SIG-M5 (cell line): Measurements from ENCODE around the gene MTG2.
"Not testable (repeated sequence)": the region's sequence is repeated elsewhere in the genome, so short reads cannot be mapped to it uniquely, and the experiment has no call there.

Experiments used
- DNase-seq: peaks from one replicate; lab custom pipeline; 2025; lab: John Stamatoyannopoulos, UW

MTG2 gene

GRCh38 chr20:62145688-62146018 is 37.2 kb upstream of the MTG2 start:
- DNase-seq, result no peak

GRCh38 chr20:62146019-62146755 is 36.6 kb upstream of the MTG2 start:
- DNase-seq, result no peak

GRCh38 chr20:62147125-62147524 is 35.7 kb upstream of the MTG2 start:
- DNase-seq, result no peak

GRCh38 chr20:62147528-62147927 is 35.3 kb upstream of the MTG2 start:
- no peak for DNase-seq

GRCh38 chr20:62148383-62148782 is 34.4 kb upstream of the MTG2 start:
- DNase-seq, result not testable (repeated sequence)

GRCh38 chr20:62148908-62149314 is 33.9 kb upstream of the MTG2 start:
- no peak for DNase-seq

GRCh38 chr20:62149532-62150309 is 33.1 kb upstream of the MTG2 start:
- no peak for DNase-seq

- DNase-seq, result no peak
These were observed 32.6 kb upstream of the MTG2 start for GRCh38 chr20:62150310-62150575.

- DNase-seq, result no peak
These were observed 31.6 kb upstream of the MTG2 start for GRCh38 chr20:62151225-62151624.

GRCh38 chr20:62151835-62152364 is 30.9 kb upstream of the MTG2 start:
- DNase-seq, result no peak

- DNase-seq, result no peak
These were observed 27.2 kb upstream of the MTG2 start for GRCh38 chr20:62155428-62156253.

- DNase-seq, result no peak
These were observed 26.6 kb upstream of the MTG2 start for GRCh38 chr20:62156254-62156556.

- no peak for DNase-seq
These were observed 26.0 kb upstream of the MTG2 start for GRCh38 chr20:62156592-62157386.

- no peak for DNase-seq
These were observed 25.3 kb upstream of the MTG2 start for GRCh38 chr20:62157387-62158087.

- DNase-seq, result no peak
These were observed 24.8 kb upstream of the MTG2 start for GRCh38 chr20:62158088-62158400.

- no peak for DNase-seq
These were observed 24.3 kb upstream of the MTG2 start for GRCh38 chr20:62158541-62158940.

- DNase-seq, result no peak
These were observed 23.8 kb upstream of the MTG2 start for GRCh38 chr20:62159052-62159451.

GRCh38 chr20:62159839-62160238 is 23.0 kb upstream of the MTG2 start:
- DNase-seq, result no peak

- DNase-seq, result no peak
These were observed 22.6 kb upstream of the MTG2 start for GRCh38 chr20:62160253-62160652.

GRCh38 chr20:62160876-62161275 is 22.0 kb upstream of the MTG2 start:
- no peak for DNase-seq

- no peak for DNase-seq
These were observed 21.5 kb upstream of the MTG2 start for GRCh38 chr20:62161347-62161746.
